ENCODE measurements around the gene SDCCAG8. TPM values are rescaled to one million over a fixed set of nuclear protein-coding genes. Genes with fewer than 3 reads are reported as not detected.

The SDCCAG8 gene
- total RNA-seq, 6 experiments from 2014 or later = 13.4 to 20.6 (median 15.6) TPM

GRCh38 chr1:243420946-243421685 lies 165.3 kb downstream of the SDCCAG8 start:
- TF ChIP-seq CTCF (IDR thresholded peaks at IDR 0.05) = no peak
- no peak for TF ChIP-seq POLR2A (IDR thresholded peaks at IDR 0.05)
- peaks cover 0 to 18% (median 0%) of the 10 kb centered on the region in 4 donors for H3K4me1 ChIP-seq
- intact Hi-C loops (cut with DNase I) = no loop called here
- 79% methylated on average over 13 of the region's 15 CpGs for WGBS (ENCODE audit: insufficient coverage, low coverage, low lambda C conversion rate, missing lambda C conversion rate)
- ATAC-seq (peak; percentile 39 to 52 (median 48)), DNase-seq (no peak)
- H3K9me3 ChIP-seq = no peaks in the 10 kb centered on the region
- no peaks in the 10 kb centered on the region for H3K27me3 ChIP-seq
- no peaks in the 10 kb centered on the region for H3K36me3 ChIP-seq
- no peak overlapping the region for H3K4me3 ChIP-seq
- peak overlapping the region; percentile 25 to 52 (median 27) for H3K27ac ChIP-seq

GRCh38 chr1:243421784-243422183 lies 165.9 kb downstream of the SDCCAG8 start:
- Histone ChIP-seq H3K4me3 (no peak overlapping the region), H3K36me3 (no peaks in the 10 kb centered on the region), H3K4me1 (peaks cover 0 to 11% (median 0%) of the 10 kb centered on the region in 4 donors), H3K27me3 (no peaks in the 10 kb centered on the region), H3K9me3 (no peaks in the 10 kb centered on the region), H3K27ac (peak overlapping the region; percentile 25 to 52 (median 27))
- peak; percentile 95 to 99 (median 96) for ATAC-seq
- intact Hi-C loops (cut with DNase I) = no loop called here
- 11% methylated on average over 4 of the region's 6 CpGs for WGBS (ENCODE audit: insufficient coverage, low coverage, low lambda C conversion rate, missing lambda C conversion rate)
- TF ChIP-seq CTCF (IDR thresholded peaks at IDR 0.05) (no peak), POLR2A (IDR thresholded peaks at IDR 0.05) (no peak)
- peak in 2 of 3 donors; percentile 51 to 59 for DNase-seq

GRCh38 chr1:243422362-243422761 lies 166.5 kb downstream of the SDCCAG8 start:
- DNase-seq = no peak
- H3K9me3 ChIP-seq = no peaks in the 10 kb centered on the region
- 81% methylated on average over 2 of the region's 2 CpGs for WGBS (ENCODE audit: insufficient coverage, low coverage, low lambda C conversion rate, missing lambda C conversion rate)
- no peak overlapping the region for H3K27ac ChIP-seq
- H3K4me3 ChIP-seq = no peak overlapping the region
- intact Hi-C loops (cut with DNase I) = no loop called here
- no peaks in the 10 kb centered on the region for H3K36me3 ChIP-seq
- H3K27me3 ChIP-seq = no peaks in the 10 kb centered on the region
- ATAC-seq = no peak
- TF ChIP-seq CTCF (IDR thresholded peaks at IDR 0.05) (no peak), POLR2A (IDR thresholded peaks at IDR 0.05) (no peak)
- H3K4me1 ChIP-seq = peaks cover 0 to 8% (median 0%) of the 10 kb centered on the region in 4 donors

GRCh38 chr1:243428084-243428483 lies 172.2 kb downstream of the SDCCAG8 start:
- intact Hi-C loops (cut with DNase I) = no loop called here
- Histone ChIP-seq H3K4me1 (peaks cover 0 to under 1% (median 0%) of the 10 kb centered on the region in 4 donors), H3K4me3 (no peak overlapping the region), H3K27ac (no peak overlapping the region), H3K36me3 (no peaks in the 10 kb centered on the region), H3K9me3 (no peaks in the 10 kb centered on the region), H3K27me3 (no peaks in the 10 kb centered on the region)
- TF ChIP-seq POLR2A (IDR thresholded peaks at IDR 0.05) = no peak
- TF ChIP-seq CTCF (IDR thresholded peaks at IDR 0.05) = no peak
- no peak for DNase-seq
- WGBS (ENCODE audit: insufficient coverage, low coverage, low lambda C conversion rate, missing lambda C conversion rate) = 91% methylated on average over 3 of the region's 3 CpGs
- ATAC-seq = no peak
